HFF-Myc (cell line): Measurements from ENCODE around the gene ANKUB1.

ENCODE experiments used
- DNase-seq: peaks from one replicate; pipeline ENCODE4 v3.0.0-alpha.2; 2011; ENCODE audit warnings: low read depth; ENCODE audit errors: extremely low read depth
- H3K4me3 ChIP-seq: replicated peaks from 2 replicates; pipeline ENCODE4 v1.5.1; 2011; ENCODE audit warnings: low read depth, mild to moderate bottlenecking, control low read depth, low read length
- CTCF ChIP-seq: IDR thresholded peaks from 2 replicates; pipeline ENCODE4 v1.5.1; 2012; ENCODE audit warnings: mild to moderate bottlenecking, low read depth, low read length, control low read depth; ENCODE audit errors: missing control alignments

The ANKUB1 gene

GRCh38 chr3:149815728-149816127 is 23.4 kb upstream of the ANKUB1 start:
- no peak for DNase-seq
- H3K4me3 ChIP-seq = no peak overlapping the region
- no peak for TF ChIP-seq CTCF

GRCh38 chr3:149815321-149815720 is 23.0 kb upstream of the ANKUB1 start:
- DNase-seq = no peak
- H3K4me3 ChIP-seq = peak overlapping the region; percentile 75; the same call in 1 of the 2 replicates
- no peak for TF ChIP-seq CTCF

- no peak for TF ChIP-seq CTCF
- DNase-seq = no peak
- peak overlapping the region; percentile 75 for H3K4me3 ChIP-seq
These were observed 21.3 kb upstream of the ANKUB1 start for GRCh38 chr3:149813367-149814281.

GRCh38 chr3:149812606-149813366 is 20.4 kb upstream of the ANKUB1 start, which contains the start of gene RNF13:
Gene RNF13 (plus strand): TSS chr3:149813215. CDS start chr3:149846027, 32,812 bp downstream.
- DNase-seq = peak; percentile 80
- TF ChIP-seq CTCF = no peak
- H3K4me3 ChIP-seq = peak within 1 kb of the TSS; percentile 75

- no peak for DNase-seq
- TF ChIP-seq CTCF = no peak
These were observed 19.8 kb upstream of the ANKUB1 start for GRCh38 chr3:149812165-149812605.

GRCh38 chr3:149810846-149811245 is 18.5 kb upstream of the ANKUB1 start:
- DNase-seq = no peak
- no peak for TF ChIP-seq CTCF

More at GRCh38 chr3:149812165-149812605, 19.8 kb upstream of the ANKUB1 start:
- H3K4me3 ChIP-seq = peak overlapping the region; percentile 75

More at GRCh38 chr3:149810846-149811245, 18.5 kb upstream of the ANKUB1 start:
- H3K4me3 ChIP-seq = no peak overlapping the region
